HCT116 (cell line): ENCODE results near the gene HSD17B1. TPM values are rescaled to one million over a fixed set of nuclear protein-coding genes. Genes with fewer than 3 reads are reported as not detected.

Experiments used
- ATAC-seq: fragments of 200-7000 bp; cut with Tn5 transposase; 2 replicates; pipeline ENCODE4 v1.9.1; 2020; ENCODE audit warnings: mild to moderate bottlenecking, moderate library complexity
- BruUV-seq: library from RNA; stranded (reverse); fragments of 400-500 nt; replicated peaks from 2 replicates; lab custom pipeline; 2021; lab: Mats Ljungman, UMichigan
- CTCF ChIA-PET: fragments of 300-600 bp; sonication (Branson Sonifier 250); formaldehyde crosslinking; loops from one replicate; lab custom pipeline; 2021; ENCODE audit warnings: antibody characterized with exemption; lab: Charles Lee
- POLR2A ChIA-PET: fragments of 300-600, 350-600 bp; sonication (Branson Sonifier 250); formaldehyde crosslinking; loops from one replicate; lab custom pipeline; 2021; ENCODE audit warnings: antibody characterized with exemption; lab: Charles Lee
- RAD21 ChIA-PET, 2 experiments: fragments of 300-600 bp; sonication (Branson Sonifier 250); formaldehyde crosslinking; loops; one replicate each; lab custom pipeline; 2023; ENCODE audit warnings: low total read pairs in 2 of 2; ENCODE audit not compliant: uncharacterized antibody in 2 of 2, unreplicated experiment in 2 of 2, low non-redundant PET in 1 of 2; lab: Charles Lee
- DNase-seq: peaks from one replicate; pipeline ENCODE4 v3.0.0-alpha.2; 2010; ENCODE audit warnings: low read depth, low spot score
- H2AFZ ChIP-seq: fragments of 200-600 bp; shearing (Covaris generic), sonication (generic); 2 replicates; pipeline ENCODE4 v1.6.1; 2017; ENCODE audit warnings: low read depth, mixed run types, mixed read lengths, antibody characterized with exemption, low read length; ENCODE audit not compliant: poor library complexity, severe bottlenecking
- H3K27ac ChIP-seq: 2 replicates; pipeline ENCODE4 v1.5.1; 2012; ENCODE audit warnings: low read depth, low read length
- H3K27me3 ChIP-seq: fragments of 200-600 bp; sonication (generic); 2 replicates; pipeline ENCODE4 v1.6.1; 2016; ENCODE audit warnings: mixed run types, low read length, mixed read lengths; ENCODE audit not compliant: insufficient read depth
- H3K36me3 ChIP-seq, 2 experiments: fragments of 200-500 bp in 1 of 2; fragments of 200-600 bp in 1 of 2; sonication (Bioruptor generic) in 1 of 2; sonication (generic) in 1 of 2; 2 replicates each; pipeline versions ENCODE4 v1.5.1 to v1.6.1; 2014 to 2016; ENCODE audit warnings: low read length in 2 of 2, inconsistent platforms in 1 of 2, mixed read lengths in 1 of 2, mixed run types in 1 of 2; ENCODE audit not compliant: insufficient read depth in 2 of 2, control insufficient read depth in 1 of 2
- H3K4me1 ChIP-seq, 2 experiments: fragments of 200-600 bp in 1 of 2; sonication (generic) in 1 of 2; 2 replicates each; pipeline versions ENCODE4 v1.5.1 to v1.6.1; 2012 to 2017; ENCODE audit warnings: low read length in 2 of 2, inconsistent platforms in 1 of 2, mild to moderate bottlenecking in 1 of 2, mixed read lengths in 1 of 2, mixed run types in 1 of 2, moderate library complexity in 1 of 2; ENCODE audit not compliant: insufficient read depth in 2 of 2, control insufficient read depth in 1 of 2
- H3K4me2 ChIP-seq: fragments of 200-600 bp; sonication (generic); 2 replicates; pipeline ENCODE4 v1.6.1; 2017; ENCODE audit warnings: mixed run types, low read length, mixed read lengths
- H3K4me3 ChIP-seq, 2 experiments: fragments of 200-600 bp in 1 of 2; sonication (generic) in 1 of 2; replicated peaks in 1 of 2; 2 replicates each; pipeline ENCODE4 v1.5.1; 2011 to 2016; ENCODE audit warnings: low read length in 2 of 2, control low read depth in 1 of 2, low read depth in 1 of 2, mild to moderate bottlenecking in 1 of 2, mixed read lengths in 1 of 2, mixed run types in 1 of 2
- H3K79me2 ChIP-seq: fragments of 200-600 bp; sonication (generic); 2 replicates; pipeline ENCODE4 v1.6.1; 2017; ENCODE audit warnings: mild to moderate bottlenecking, mixed run types, low read length, moderate library complexity, mixed read lengths; ENCODE audit not compliant: insufficient read depth
- H3K9ac ChIP-seq: fragments of 200-600 bp; sonication (generic); 2 replicates; pipeline ENCODE4 v1.6.1; 2016; ENCODE audit warnings: low read length, mixed read lengths
- H3K9me2 ChIP-seq: fragments of 200-600 bp; sonication (generic), shearing (Covaris generic); 2 replicates; pipeline ENCODE4 v1.6.1; 2017; ENCODE audit warnings: mixed run types, mild to moderate bottlenecking, moderate library complexity; ENCODE audit not compliant: insufficient read depth
- H3K9me3 ChIP-seq, 2 experiments: fragments of 200-500 bp in 1 of 2; fragments of 200-600 bp in 1 of 2; sonication (Bioruptor generic) in 1 of 2; sonication (generic) in 1 of 2; 2 replicates each; pipeline ENCODE4 v1.6.1; 2014 to 2017; ENCODE audit warnings: low read length in 2 of 2, mixed read lengths in 2 of 2, inconsistent platforms in 1 of 2, low read depth in 1 of 2, mild to moderate bottlenecking in 1 of 2, mixed run types in 1 of 2, moderate library complexity in 1 of 2; ENCODE audit not compliant: control insufficient read depth in 1 of 2, insufficient read depth in 1 of 2
- H4K20me1 ChIP-seq: fragments of 200-600 bp; sonication (generic), shearing (Covaris generic); 2 replicates; pipeline ENCODE4 v1.6.1; 2017; ENCODE audit warnings: mixed run types, mild to moderate bottlenecking, moderate library complexity; ENCODE audit not compliant: insufficient read depth
- CBX3 ChIP-seq: IDR thresholded peaks from 2 replicates; pipeline ENCODE4 v1.6.1; 2012; ENCODE audit warnings: low read depth
- CTCF ChIP-seq, 3 experiments: fragments of 200-600 bp in 1 of 3; sonication (generic) in 1 of 3; IDR thresholded peaks in 2 of 3; conservative IDR thresholded peaks in 1 of 3; 2 replicates each; pipeline ENCODE4 v1.5.1; 2012 to 2017; ENCODE audit warnings: low read depth in 2 of 3, low read length in 2 of 3, antibody characterized with exemption in 1 of 3, borderline replicate concordance in 1 of 3, control low read depth in 1 of 3, mild to moderate bottlenecking in 1 of 3, mixed read lengths in 1 of 3, mixed run types in 1 of 3, moderate library complexity in 1 of 3; ENCODE audit not compliant: insufficient read depth in 1 of 3
- ELF1 ChIP-seq: IDR thresholded peaks from 2 replicates; pipeline ENCODE4 v1.6.1; 2012; ENCODE audit warnings: low read depth, borderline replicate concordance
- EZH2 ChIP-seq: fragments of 200-600 bp; sonication (generic); IDR thresholded peaks from 2 replicates; pipeline ENCODE4 v1.6.1; 2017; ENCODE audit warnings: antibody characterized with exemption, mixed run types
- EZH2phosphoT487 ChIP-seq: fragments of 200-600 bp; IDR thresholded peaks from 2 replicates; pipeline ENCODE4 v1.6.1; 2018; ENCODE audit warnings: antibody characterized with exemption, borderline replicate concordance
- FOSL1 ChIP-seq: IDR thresholded peaks from 2 replicates; pipeline ENCODE4 v1.6.1; 2012; ENCODE audit warnings: low read depth
- POLR2A ChIP-seq: IDR thresholded peaks from 2 replicates; pipeline ENCODE4 v1.7.0; 2011; ENCODE audit warnings: borderline replicate concordance; ENCODE audit not compliant: insufficient read depth, insufficient read length; ENCODE audit errors: extremely low read depth
- POLR2AphosphoS5 ChIP-seq: IDR thresholded peaks from 2 replicates; pipeline ENCODE4 v1.6.1; 2011; ENCODE audit warnings: mild to moderate bottlenecking, low read depth, low read length, moderate library complexity
- RAD21 ChIP-seq: IDR thresholded peaks from 2 replicates; pipeline ENCODE4 v1.6.1; 2012; ENCODE audit warnings: low read depth, mild to moderate bottlenecking
- SP1 ChIP-seq: IDR thresholded peaks from 2 replicates; pipeline ENCODE4 v1.6.1; 2012; ENCODE audit warnings: low read depth
- SRF ChIP-seq: IDR thresholded peaks from 2 replicates; pipeline ENCODE4 v1.6.1; 2012; ENCODE audit warnings: low read depth
- TCF7L2 ChIP-seq: IDR thresholded peaks from 2 replicates; pipeline ENCODE4 v1.7.0; 2011; ENCODE audit warnings: borderline replicate concordance, inconsistent platforms; ENCODE audit not compliant: insufficient read depth, insufficient read length; ENCODE audit errors: extremely low read depth
- ZFX ChIP-seq: fragments of 450-650 bp; IDR thresholded peaks from 2 replicates; pipeline ENCODE4 v1.6.1; 2017
- ZNF274 ChIP-seq: fragments of 200-500 bp; sonication (Bioruptor generic); IDR thresholded peaks from 2 replicates; pipeline ENCODE4 v1.6.1; 2014; ENCODE audit warnings: mild to moderate bottlenecking, low read depth, low read length, inconsistent platforms
- intact Hi-C: fragments of 100-400 bp; cut with micrococcal nuclease; formaldehyde crosslinking; loops from 2 replicates; pipeline ENCODE4 v1.10.0; 2022
- total RNA-seq: library from RNA; stranded (reverse); gene quantifications from one replicate; pipeline ENCODE4 v1.2.1, GENCODE V29; 2021; ENCODE audit not compliant: unreplicated experiment
- TF ChIP-seq, protein P1 (sequence below): IDR thresholded peaks from 2 replicates; pipeline ENCODE4 v1.6.1; 2012
- TF ChIP-seq, protein P2 (sequence below): IDR thresholded peaks from 2 replicates; pipeline ENCODE4 v1.6.1; 2012; ENCODE audit warnings: low read depth

HSD17B1 gene
- total RNA-seq, 1 experiment from 2014 or later, result 1.4 TPM

- Histone ChIP-seq H2AFZ (no peak overlapping the region), H3K9ac (no peak overlapping the region), H3K4me3 (no peak overlapping the region), H4K20me1 (no peaks in the 10 kb centered on the region), H3K9me2 (no peaks in the 10 kb centered on the region), H3K79me2 (peaks cover 38% of the 10 kb centered on the region), H3K36me3 (no peaks in the 10 kb centered on the region), H3K9me3 (no peaks in the 10 kb centered on the region), H3K4me2 (no peak overlapping the region), H3K27ac (no peak overlapping the region), H3K27me3 (no peaks in the 10 kb centered on the region), H3K4me1 (no peaks in the 10 kb centered on the region)
- TF ChIP-seq ELF1 (no peak), EZH2phosphoT487 (no peak), TCF7L2 (no peak)
- TF ChIP-seq, protein P1, sequence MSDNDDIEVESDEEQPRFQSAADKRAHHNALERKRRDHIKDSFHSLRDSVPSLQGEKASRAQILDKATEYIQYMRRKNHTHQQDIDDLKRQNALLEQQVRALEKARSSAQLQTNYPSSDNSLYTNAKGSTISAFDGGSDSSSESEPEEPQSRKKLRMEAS, result no peak
- ChIA-PET POLR2A (no interaction called here), CTCF (interaction anchor here (1.7 to 3.6 kb wide), 2 partner anchors 20 to 82 kb away, joined by 4 to 17 read pairs; partner anchors contain the start of gene CCR10), RAD21 (no interaction called here)
- no TSS peak for BruUV-seq
- DNase-seq (no peak), ATAC-seq (no peak)
- intact Hi-C loops, result no loop called here
Observed at GRCh38 chr17:42598905-42599304, 46.2 kb downstream of the HSD17B1 start.

DNA sequence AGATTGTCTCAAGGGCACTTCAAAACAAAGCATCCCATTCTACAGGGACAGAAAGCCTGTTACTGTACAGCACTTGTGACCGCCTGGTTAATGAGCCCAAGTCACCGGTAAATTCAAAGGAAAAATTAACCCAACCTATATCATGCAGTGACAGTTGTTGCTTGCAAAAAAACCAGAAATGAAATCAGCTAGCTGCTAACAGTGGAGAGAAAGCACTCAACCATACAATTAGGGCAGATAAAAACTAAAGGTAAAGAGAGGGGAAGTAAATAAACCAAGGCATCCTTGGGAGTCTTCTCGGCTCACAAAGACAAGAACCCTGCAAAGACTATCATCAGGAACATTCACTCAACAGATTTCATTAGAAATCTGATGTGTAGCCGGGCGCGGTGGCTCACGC lies 50.6 kb downstream of the HSD17B1 start:
- BruUV-seq, result no TSS peak
- no peak overlapping the region for H3K9ac ChIP-seq
- ChIA-PET POLR2A (no interaction called here), CTCF (no interaction called here), RAD21 (no interaction called here)
- peaks cover 78% of the 10 kb centered on the region for H3K79me2 ChIP-seq
- ATAC-seq, result no peak
- intact Hi-C loops, result no loop called here
- H3K9me3 ChIP-seq, result no peaks in the 10 kb centered on the region
- no peak overlapping the region for H2AFZ ChIP-seq
- H3K27ac ChIP-seq, result no peak overlapping the region
- no peak overlapping the region for H3K4me2 ChIP-seq
- no peak for DNase-seq
- H3K4me3 ChIP-seq, result no peak overlapping the region
- H3K4me1 ChIP-seq, result peaks cover 0 to 7% of the 10 kb centered on the region in 2 experiments; a peak in 1 of 4 replicates
- H4K20me1 ChIP-seq, result no peaks in the 10 kb centered on the region
- H3K9me2 ChIP-seq, result no peaks in the 10 kb centered on the region
- no peaks in the 10 kb centered on the region for H3K27me3 ChIP-seq
- no peaks in the 10 kb centered on the region for H3K36me3 ChIP-seq
- TF ChIP-seq, protein P2, sequence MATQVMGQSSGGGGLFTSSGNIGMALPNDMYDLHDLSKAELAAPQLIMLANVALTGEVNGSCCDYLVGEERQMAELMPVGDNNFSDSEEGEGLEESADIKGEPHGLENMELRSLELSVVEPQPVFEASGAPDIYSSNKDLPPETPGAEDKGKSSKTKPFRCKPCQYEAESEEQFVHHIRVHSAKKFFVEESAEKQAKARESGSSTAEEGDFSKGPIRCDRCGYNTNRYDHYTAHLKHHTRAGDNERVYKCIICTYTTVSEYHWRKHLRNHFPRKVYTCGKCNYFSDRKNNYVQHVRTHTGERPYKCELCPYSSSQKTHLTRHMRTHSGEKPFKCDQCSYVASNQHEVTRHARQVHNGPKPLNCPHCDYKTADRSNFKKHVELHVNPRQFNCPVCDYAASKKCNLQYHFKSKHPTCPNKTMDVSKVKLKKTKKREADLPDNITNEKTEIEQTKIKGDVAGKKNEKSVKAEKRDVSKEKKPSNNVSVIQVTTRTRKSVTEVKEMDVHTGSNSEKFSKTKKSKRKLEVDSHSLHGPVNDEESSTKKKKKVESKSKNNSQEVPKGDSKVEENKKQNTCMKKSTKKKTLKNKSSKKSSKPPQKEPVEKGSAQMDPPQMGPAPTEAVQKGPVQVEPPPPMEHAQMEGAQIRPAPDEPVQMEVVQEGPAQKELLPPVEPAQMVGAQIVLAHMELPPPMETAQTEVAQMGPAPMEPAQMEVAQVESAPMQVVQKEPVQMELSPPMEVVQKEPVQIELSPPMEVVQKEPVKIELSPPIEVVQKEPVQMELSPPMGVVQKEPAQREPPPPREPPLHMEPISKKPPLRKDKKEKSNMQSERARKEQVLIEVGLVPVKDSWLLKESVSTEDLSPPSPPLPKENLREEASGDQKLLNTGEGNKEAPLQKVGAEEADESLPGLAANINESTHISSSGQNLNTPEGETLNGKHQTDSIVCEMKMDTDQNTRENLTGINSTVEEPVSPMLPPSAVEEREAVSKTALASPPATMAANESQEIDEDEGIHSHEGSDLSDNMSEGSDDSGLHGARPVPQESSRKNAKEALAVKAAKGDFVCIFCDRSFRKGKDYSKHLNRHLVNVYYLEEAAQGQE, result no peak
- no peak for TF ChIP-seq ZNF274
- no peak for TF ChIP-seq POLR2A
- no peak for TF ChIP-seq CTCF (IDR thresholded peaks at IDR 0.05 in 2 of 3, conservative IDR thresholded peaks at IDR 0.05 in 1 of 3; ENCODE audit: borderline replicate concordance in 1 of 3, insufficient read depth in 1 of 3, low read depth in 2 of 3, low read length in 2 of 3)
- no peak for TF ChIP-seq RAD21
- no peak for TF ChIP-seq FOSL1
- no peak for TF ChIP-seq SRF
- no peak for TF ChIP-seq ZFX
- TF ChIP-seq EZH2phosphoT487, result no peak
- no peak for TF ChIP-seq CBX3
- no peak for TF ChIP-seq TCF7L2
- TF ChIP-seq, protein P1, result no peak
- TF ChIP-seq POLR2AphosphoS5, result no peak
- no peak for TF ChIP-seq EZH2
- no peak for TF ChIP-seq SP1
